Measurements from ENCODE around the gene STYXL1.
A peak's percentile ranks its signal among the peaks of the same experiment; 100 is the strongest.
"Not testable (repeated sequence)": the region's sequence is repeated elsewhere in the genome, so short reads cannot be mapped to it uniquely, and the experiment has no call there.

STYXL1 gene

DNA sequence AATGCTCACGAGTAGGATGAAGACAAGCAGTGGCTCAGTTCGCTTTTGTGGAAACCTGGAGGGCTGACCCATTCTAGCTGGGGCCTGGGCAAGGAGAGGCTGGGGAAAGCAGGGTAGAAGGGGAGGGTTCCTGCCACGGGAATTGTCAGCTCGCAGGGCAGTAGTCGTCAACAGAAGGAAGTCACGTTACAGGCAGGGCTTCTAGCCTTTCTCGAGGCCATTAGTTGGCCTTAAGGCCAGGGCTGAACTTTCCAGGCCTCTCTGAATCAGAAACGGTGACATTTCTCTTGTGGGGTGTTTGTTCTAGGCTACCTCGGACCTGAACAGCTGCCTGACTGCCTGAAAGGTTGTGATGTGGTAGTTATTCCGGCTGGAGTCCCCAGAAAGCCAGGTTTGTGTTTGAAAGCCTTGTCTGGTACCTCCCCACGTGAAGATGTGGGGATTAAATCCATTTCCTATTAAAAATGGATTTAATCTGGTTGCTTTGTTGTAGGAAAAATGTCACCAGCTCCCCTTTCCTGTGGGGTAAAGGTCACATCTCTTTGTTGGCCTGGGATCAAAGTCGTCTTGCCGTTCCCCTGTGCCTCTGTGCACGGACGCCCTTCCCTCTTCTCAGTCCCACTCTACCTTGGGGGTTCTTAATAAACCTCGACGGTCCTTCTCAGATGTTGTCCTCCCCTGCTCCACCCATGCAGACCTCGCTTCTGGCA is 9.5 kb upstream of the STYXL1 start:
- DNase-seq (ENCODE audit: low read depth) = no peak
- no peak for TF ChIP-seq CTCF (IDR thresholded peaks at IDR 0.05; ENCODE audit: insufficient read depth, low read depth, low read length, missing control alignments)
- no peak overlapping the region for H3K4me3 ChIP-seq (ENCODE audit: low read depth, low read length)

DNA sequence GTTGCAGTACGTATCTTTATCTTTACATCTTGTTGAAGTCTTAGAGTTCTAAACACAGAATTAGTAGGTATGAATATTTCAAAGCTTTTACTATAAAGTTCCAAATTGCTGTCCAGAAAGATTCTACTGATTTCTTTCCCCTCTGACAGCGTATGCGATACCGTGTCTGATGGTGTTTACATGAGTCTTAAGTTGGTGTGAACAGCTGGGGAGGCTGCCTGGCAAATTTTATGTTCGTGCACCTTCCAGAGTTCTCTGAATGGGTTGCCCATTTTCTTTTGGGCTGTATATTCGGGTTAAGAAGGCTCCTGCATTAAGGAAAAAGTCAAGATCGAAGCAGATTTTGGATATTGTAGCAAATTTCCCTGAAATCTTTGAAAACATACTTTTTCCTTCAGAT is 8.4 kb upstream of the STYXL1 start:
- TF ChIP-seq CTCF (IDR thresholded peaks at IDR 0.05; ENCODE audit: insufficient read depth, low read depth, low read length, missing control alignments) = no peak
- DNase-seq (ENCODE audit: low read depth) = no peak

GRCh38 chr7:76054123-76055120 is 6.6 kb upstream of the STYXL1 start:
- no peak overlapping the region for H3K4me3 ChIP-seq (ENCODE audit: low read depth, low read length)
- peak; percentile 56 for DNase-seq (ENCODE audit: low read depth)
- TF ChIP-seq CTCF (IDR thresholded peaks at IDR 0.05; ENCODE audit: insufficient read depth, low read depth, low read length, missing control alignments) = no peak

More for the DNA sequence above, 8.4 kb upstream of the STYXL1 start:
- H3K4me3 ChIP-seq (ENCODE audit: low read depth, low read length) = no peak overlapping the region

DNA sequence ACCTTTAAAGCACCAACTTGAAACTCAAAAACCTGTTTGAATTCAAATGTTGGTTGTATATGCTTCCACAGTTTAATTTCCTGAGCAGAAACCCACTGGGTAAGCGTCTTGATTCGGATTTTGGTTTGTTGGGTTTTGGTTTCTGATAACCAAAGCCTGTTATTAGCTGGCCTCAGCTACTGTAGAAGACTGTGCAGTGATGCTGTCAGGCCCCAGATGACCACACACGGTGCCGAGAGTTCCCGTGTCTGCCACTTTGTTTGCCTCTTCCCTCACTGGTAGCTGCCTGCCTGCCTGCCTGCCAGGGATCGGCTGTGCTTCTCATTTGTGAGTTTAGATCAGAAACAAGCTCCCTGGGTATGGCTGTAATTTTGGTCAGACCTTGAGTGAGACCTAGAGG is 5.7 kb upstream of the STYXL1 start:
- peak; percentile 51 for DNase-seq (ENCODE audit: low read depth)
- H3K4me3 ChIP-seq (ENCODE audit: low read depth, low read length) = no peak overlapping the region
- no peak for TF ChIP-seq CTCF (IDR thresholded peaks at IDR 0.05; ENCODE audit: insufficient read depth, low read depth, low read length, missing control alignments)

- not testable (repeated sequence) for H3K4me3 ChIP-seq (ENCODE audit: low read depth, low read length); DNase-seq (ENCODE audit: low read depth)
Measured at GRCh38 chr7:76052681-76053080, 4.9 kb upstream of the STYXL1 start.

DNA sequence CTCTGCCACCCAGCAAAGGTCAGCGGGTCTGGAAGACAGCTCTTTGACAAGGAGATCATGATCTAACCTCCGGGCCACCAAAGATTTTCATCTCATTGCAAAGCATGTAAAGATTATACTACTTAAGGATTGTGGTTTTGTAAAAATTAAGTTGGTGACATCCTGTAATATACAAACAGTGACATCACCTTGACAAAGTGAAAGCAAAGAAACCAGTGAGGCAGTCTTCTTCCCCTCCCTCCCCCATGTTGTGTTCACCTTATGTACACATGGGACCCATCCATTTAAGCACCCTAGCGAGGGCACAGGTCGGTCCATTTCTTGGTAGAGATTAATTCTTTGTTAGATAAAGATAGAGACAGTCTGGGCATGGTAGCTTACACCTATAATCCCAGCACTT is 4.0 kb upstream of the STYXL1 start:
- no peak for TF ChIP-seq CTCF (IDR thresholded peaks at IDR 0.05; ENCODE audit: insufficient read depth, low read depth, low read length, missing control alignments)
- DNase-seq (ENCODE audit: low read depth) = no peak
- H3K4me3 ChIP-seq (ENCODE audit: low read depth, low read length) = no peak overlapping the region

DNA sequence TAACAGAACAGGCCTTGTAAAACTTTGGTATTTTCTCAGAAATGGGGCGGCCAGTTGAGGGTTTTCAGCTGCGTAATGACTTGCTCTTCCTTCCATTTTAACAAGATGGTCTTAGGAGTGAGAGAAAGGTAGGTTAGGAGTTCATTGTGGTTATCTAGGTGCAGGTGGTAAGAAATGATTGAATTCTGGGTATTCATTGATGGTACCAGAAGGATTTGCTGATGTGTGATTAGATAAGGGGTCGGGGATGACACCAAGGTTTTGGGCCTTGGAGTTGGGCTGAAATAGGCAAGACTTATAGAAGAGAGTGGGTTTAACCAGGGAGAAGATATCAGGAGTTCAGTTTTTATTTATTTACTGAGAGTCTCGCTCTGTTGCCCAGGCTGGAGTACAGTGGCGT is 2.7 kb upstream of the STYXL1 start:
- no peak for DNase-seq (ENCODE audit: low read depth)
- H3K4me3 ChIP-seq (ENCODE audit: low read depth, low read length) = no peak overlapping the region
- no peak for TF ChIP-seq CTCF (IDR thresholded peaks at IDR 0.05; ENCODE audit: insufficient read depth, low read depth, low read length, missing control alignments)
